ENCODE data around the gene MEIS1.

DNA sequence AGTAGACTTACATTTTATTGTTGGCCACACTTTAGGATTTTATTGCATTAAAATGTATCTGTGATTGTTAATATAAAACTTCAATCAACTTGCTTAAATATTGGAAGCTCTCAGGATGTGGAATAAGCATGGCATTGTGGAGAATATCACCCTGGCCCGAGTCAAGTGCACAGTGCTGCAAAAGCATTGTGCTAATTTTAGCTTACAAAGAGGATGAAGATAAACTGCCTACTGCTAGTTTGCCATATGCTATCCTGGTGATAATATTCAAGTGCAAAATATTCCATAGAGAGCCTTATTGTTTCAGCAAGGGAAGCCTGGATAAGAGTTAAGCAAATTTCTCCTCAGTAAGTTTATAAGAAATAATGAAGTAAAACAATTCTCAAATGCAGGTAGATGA lies 54.5 kb downstream of the MEIS1 start:
- TF ChIP-seq, protein P1, sequence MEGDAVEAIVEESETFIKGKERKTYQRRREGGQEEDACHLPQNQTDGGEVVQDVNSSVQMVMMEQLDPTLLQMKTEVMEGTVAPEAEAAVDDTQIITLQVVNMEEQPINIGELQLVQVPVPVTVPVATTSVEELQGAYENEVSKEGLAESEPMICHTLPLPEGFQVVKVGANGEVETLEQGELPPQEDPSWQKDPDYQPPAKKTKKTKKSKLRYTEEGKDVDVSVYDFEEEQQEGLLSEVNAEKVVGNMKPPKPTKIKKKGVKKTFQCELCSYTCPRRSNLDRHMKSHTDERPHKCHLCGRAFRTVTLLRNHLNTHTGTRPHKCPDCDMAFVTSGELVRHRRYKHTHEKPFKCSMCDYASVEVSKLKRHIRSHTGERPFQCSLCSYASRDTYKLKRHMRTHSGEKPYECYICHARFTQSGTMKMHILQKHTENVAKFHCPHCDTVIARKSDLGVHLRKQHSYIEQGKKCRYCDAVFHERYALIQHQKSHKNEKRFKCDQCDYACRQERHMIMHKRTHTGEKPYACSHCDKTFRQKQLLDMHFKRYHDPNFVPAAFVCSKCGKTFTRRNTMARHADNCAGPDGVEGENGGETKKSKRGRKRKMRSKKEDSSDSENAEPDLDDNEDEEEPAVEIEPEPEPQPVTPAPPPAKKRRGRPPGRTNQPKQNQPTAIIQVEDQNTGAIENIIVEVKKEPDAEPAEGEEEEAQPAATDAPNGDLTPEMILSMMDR (conservative IDR thresholded peaks at IDR 0.05; ENCODE audit: low read depth, low read length): no peak
- TF ChIP-seq EZH2phosphoT487 (IDR thresholded peaks at IDR 0.05; ENCODE audit: borderline replicate concordance, low read length): no peak
